MV-4-11 (cell line): ENCODE results near the gene NDST4.

Experiments
- DNase-seq: peaks from one replicate; lab custom pipeline; 2025; lab: John Stamatoyannopoulos, UW

Gene NDST4

GRCh38 chr4:115113506-115114106 lies at the start of gene NDST4:
Gene NDST4, minus strand, starts transcription at chr4:115113620. Its CDS starts 36,584 bp downstream, at chr4:115077036.
- no peak for DNase-seq

- DNase-seq, result no peak
These were observed 45.7 kb upstream of the NDST4 start for GRCh38 chr4:115159141-115159540.

GRCh38 chr4:115158296-115158695 lies 44.9 kb upstream of the NDST4 start:
- DNase-seq, result no peak

GRCh38 chr4:115154826-115155225 lies 41.4 kb upstream of the NDST4 start:
- DNase-seq, result no peak

- DNase-seq, result no peak
These were observed 39.5 kb upstream of the NDST4 start for GRCh38 chr4:115152965-115153364.

GRCh38 chr4:115152081-115152480 lies 38.7 kb upstream of the NDST4 start:
- DNase-seq, result no peak

- no peak for DNase-seq
These were observed 35.7 kb upstream of the NDST4 start for GRCh38 chr4:115149106-115149505.

GRCh38 chr4:115145393-115146160 lies 32.2 kb upstream of the NDST4 start:
- no peak for DNase-seq

GRCh38 chr4:115128037-115128436 lies 14.6 kb upstream of the NDST4 start:
- no peak for DNase-seq

- DNase-seq, result no peak
These were observed 13.1 kb upstream of the NDST4 start for GRCh38 chr4:115126491-115126890.

GRCh38 chr4:115121351-115122043 lies 8.1 kb upstream of the NDST4 start:
- DNase-seq, result no peak

- no peak for DNase-seq
These were observed 6.5 kb upstream of the NDST4 start for GRCh38 chr4:115119804-115120352.

GRCh38 chr4:115117651-115118050 lies 4.2 kb upstream of the NDST4 start:
- no peak for DNase-seq

- DNase-seq, result no peak
These were observed 2.9 kb downstream of the NDST4 start for GRCh38 chr4:115110191-115111181.

GRCh38 chr4:115108850-115109249 lies 4.6 kb downstream of the NDST4 start:
- no peak for DNase-seq

- DNase-seq, result no peak
These were observed 6.0 kb downstream of the NDST4 start for GRCh38 chr4:115107411-115107810.

- DNase-seq, result no peak
These were observed 11.7 kb downstream of the NDST4 start for GRCh38 chr4:115101675-115102074.

GRCh38 chr4:115090483-115091075 lies 22.8 kb downstream of the NDST4 start:
- peak; percentile 2 for DNase-seq

- DNase-seq, result no peak
These were observed 30.8 kb downstream of the NDST4 start for GRCh38 chr4:115082633-115083032.

- no peak for DNase-seq
These were observed 36.7 kb downstream of the NDST4 start for GRCh38 chr4:115076691-115077090.

- no peak for DNase-seq
These were observed 54.9 kb downstream of the NDST4 start for GRCh38 chr4:115058533-115058932.
